ENCODE measurements around the gene ZNF555.

ZNF555 gene

GRCh38 chr19:2837430-2837829 is 3.8 kb upstream of the ZNF555 start:
- Mint-ChIP-seq H3K27ac (no peak overlapping the region), H3K9me3 (peaks cover 22% of the 10 kb centered on the region), H3K27me3 (no peaks in the 10 kb centered on the region), H3K4me3 (no peak overlapping the region), H3K4me1 (peaks cover 11% of the 10 kb centered on the region), H3K36me3 (peaks cover 42% of the 10 kb centered on the region)
- ATAC-seq: no peak

DNA sequence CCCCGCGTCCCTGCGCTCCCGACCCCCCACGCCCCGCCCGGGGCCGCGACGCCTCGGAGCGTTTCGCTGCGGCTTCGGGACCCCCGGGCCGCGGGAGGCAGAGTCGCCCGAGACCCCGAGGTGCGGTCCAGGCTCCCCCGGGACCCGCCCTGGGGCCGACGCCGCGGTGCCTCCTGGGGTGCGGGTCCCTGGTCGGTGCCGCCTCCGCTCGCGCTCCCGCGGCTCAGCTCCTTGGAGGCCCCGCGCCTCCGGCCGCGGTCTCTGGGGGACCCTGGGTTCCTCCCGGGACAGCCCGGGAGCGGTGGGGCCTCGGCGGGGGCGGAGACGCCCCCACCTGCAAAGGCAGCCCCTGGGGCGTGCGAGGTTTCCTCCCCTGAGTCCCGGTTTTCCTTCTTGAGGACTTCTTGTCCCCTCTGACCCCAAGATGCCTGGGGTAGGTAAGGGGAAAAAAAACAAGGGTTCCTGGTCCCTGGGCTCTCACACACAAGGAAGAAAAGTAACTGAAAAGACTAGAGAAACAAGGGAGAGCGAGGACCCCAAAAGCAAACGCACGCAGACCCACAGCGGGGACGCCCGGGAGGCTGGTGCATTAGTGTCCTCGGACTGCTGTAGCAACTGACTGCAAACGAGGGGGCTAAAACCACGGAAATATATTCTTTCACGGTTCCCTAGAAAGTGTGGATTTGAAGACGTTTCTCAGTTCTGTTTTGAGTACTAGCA is 740 bp downstream of the ZNF555 start:
- Mint-ChIP-seq H3K27ac (peak overlapping the region; percentile 98), H3K36me3 (peaks cover 24% of the 10 kb centered on the region), H3K27me3 (no peaks in the 10 kb centered on the region), H3K4me1 (peaks cover 20% of the 10 kb centered on the region), H3K4me3 (peak overlapping the region; percentile 79), H3K9me3 (peaks cover 3% of the 10 kb centered on the region)
- peak; percentile 42 for ATAC-seq

GRCh38 chr19:2845107-2845506 is 3.8 kb downstream of the ZNF555 start:
- Mint-ChIP-seq H3K4me1 (peaks cover 20% of the 10 kb centered on the region), H3K27ac (no peak overlapping the region), H3K9me3 (peaks cover 4% of the 10 kb centered on the region), H3K36me3 (peaks cover 33% of the 10 kb centered on the region), H3K4me3 (no peak overlapping the region), H3K27me3 (no peaks in the 10 kb centered on the region)
- no peak for ATAC-seq

DNA sequence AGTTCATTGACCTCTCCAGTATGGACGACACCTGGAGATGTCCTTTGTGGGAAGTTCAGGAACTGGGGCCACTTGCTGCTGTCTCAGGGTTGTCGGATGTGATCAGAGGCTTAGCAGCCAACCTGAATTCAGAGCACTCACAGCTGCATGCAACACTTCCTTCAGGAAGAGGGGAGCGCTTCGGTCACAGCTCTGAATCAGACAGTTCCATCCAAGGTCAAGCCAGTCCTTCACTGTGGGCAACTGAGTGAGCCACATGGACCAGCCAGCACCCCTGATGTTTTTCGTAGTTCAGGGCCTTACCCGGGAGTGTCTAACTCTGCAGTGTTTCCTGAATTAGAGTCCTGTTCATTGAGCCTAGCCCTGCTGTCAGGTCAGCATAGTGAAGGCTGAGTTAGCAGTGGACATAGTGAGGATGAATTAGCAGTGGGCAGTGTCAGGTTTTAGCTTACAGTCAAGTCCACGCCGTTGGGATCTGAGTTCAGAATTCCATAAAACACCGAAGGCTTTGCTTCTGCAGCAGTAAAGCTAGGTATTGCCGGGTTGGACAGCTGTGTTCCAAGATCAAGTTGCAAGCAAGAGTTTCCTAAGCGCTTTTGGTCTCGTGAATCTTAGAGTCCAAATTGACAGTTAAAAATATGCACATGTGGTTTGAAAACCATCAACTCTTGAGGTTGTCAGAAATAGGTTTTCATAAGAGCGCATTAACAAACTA is 5.1 kb downstream of the ZNF555 start:
- H3K36me3 Mint-ChIP-seq: peaks cover 45% of the 10 kb centered on the region
- no peak for ATAC-seq
- H3K27ac Mint-ChIP-seq: no peak overlapping the region
- H3K27me3 Mint-ChIP-seq: no peaks in the 10 kb centered on the region
- H3K4me3 Mint-ChIP-seq: no peak overlapping the region
- peaks cover 15% of the 10 kb centered on the region for H3K4me1 Mint-ChIP-seq
- H3K9me3 Mint-ChIP-seq: peaks cover 9% of the 10 kb centered on the region

DNA sequence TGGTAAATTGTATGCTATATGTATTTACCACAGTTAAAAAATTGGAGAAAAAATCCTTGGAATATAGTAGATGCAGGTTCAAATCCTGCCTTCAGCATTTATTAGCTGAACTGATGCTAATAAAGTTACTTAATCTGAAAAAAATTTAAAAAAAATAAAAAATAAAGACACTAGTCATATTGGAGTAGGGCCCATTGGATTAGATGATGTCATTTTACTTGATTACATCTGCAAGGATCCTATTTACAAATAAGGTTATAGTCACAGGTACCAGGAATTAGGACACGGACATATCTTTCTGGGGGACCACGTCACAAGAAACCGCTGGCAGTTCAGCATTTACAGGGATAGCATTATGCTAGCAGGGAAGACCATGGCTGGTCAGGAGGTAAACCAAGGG is 6.2 kb downstream of the ZNF555 start:
- Mint-ChIP-seq H3K27ac (no peak overlapping the region), H3K36me3 (peaks cover 57% of the 10 kb centered on the region), H3K9me3 (peaks cover 13% of the 10 kb centered on the region), H3K4me1 (peaks cover 8% of the 10 kb centered on the region), H3K4me3 (no peak overlapping the region), H3K27me3 (no peaks in the 10 kb centered on the region)
- no peak for ATAC-seq

GRCh38 chr19:2848616-2849015 is 7.3 kb downstream of the ZNF555 start:
- Mint-ChIP-seq H3K4me3 (no peak overlapping the region), H3K9me3 (peaks cover 17% of the 10 kb centered on the region), H3K27me3 (no peaks in the 10 kb centered on the region), H3K27ac (no peak overlapping the region), H3K4me1 (no peaks in the 10 kb centered on the region), H3K36me3 (peaks cover 68% of the 10 kb centered on the region)
- ATAC-seq: no peak

- ATAC-seq: no peak
- Mint-ChIP-seq H3K27ac (no peak overlapping the region), H3K27me3 (no peaks in the 10 kb centered on the region), H3K9me3 (peaks cover 24% of the 10 kb centered on the region), H3K4me1 (no peaks in the 10 kb centered on the region), H3K36me3 (peaks cover 76% of the 10 kb centered on the region), H3K4me3 (no peak overlapping the region)
These were observed 9.1 kb downstream of the ZNF555 start for GRCh38 chr19:2850256-2850925.

- no peaks in the 10 kb centered on the region for H3K27me3 Mint-ChIP-seq
- peaks cover 26% of the 10 kb centered on the region for H3K9me3 Mint-ChIP-seq
- H3K4me3 Mint-ChIP-seq: no peak overlapping the region
- H3K27ac Mint-ChIP-seq: no peak overlapping the region
- peaks cover 60% of the 10 kb centered on the region for H3K36me3 Mint-ChIP-seq
- peaks cover 11% of the 10 kb centered on the region for H3K4me1 Mint-ChIP-seq
- ATAC-seq: no peak
These were observed 11.3 kb downstream of the ZNF555 start for GRCh38 chr19:2852598-2852997.

- no peak overlapping the region for H3K4me3 Mint-ChIP-seq
- no peak overlapping the region for H3K27ac Mint-ChIP-seq
- H3K4me1 Mint-ChIP-seq: peaks cover 11% of the 10 kb centered on the region
- peaks cover 60% of the 10 kb centered on the region for H3K36me3 Mint-ChIP-seq
- no peaks in the 10 kb centered on the region for H3K27me3 Mint-ChIP-seq
- peaks cover 26% of the 10 kb centered on the region for H3K9me3 Mint-ChIP-seq
- ATAC-seq: no peak
These were observed 11.8 kb downstream of the ZNF555 start for GRCh38 chr19:2853015-2853606.

- H3K4me3 Mint-ChIP-seq: no peak overlapping the region
- peaks cover 11% of the 10 kb centered on the region for H3K4me1 Mint-ChIP-seq
- peaks cover 29% of the 10 kb centered on the region for H3K9me3 Mint-ChIP-seq
- ATAC-seq: no peak
- no peaks in the 10 kb centered on the region for H3K27me3 Mint-ChIP-seq
- no peak overlapping the region for H3K27ac Mint-ChIP-seq
- peaks cover 62% of the 10 kb centered on the region for H3K36me3 Mint-ChIP-seq
These were observed 13.6 kb downstream of the ZNF555 start for GRCh38 chr19:2854849-2855248.

DNA sequence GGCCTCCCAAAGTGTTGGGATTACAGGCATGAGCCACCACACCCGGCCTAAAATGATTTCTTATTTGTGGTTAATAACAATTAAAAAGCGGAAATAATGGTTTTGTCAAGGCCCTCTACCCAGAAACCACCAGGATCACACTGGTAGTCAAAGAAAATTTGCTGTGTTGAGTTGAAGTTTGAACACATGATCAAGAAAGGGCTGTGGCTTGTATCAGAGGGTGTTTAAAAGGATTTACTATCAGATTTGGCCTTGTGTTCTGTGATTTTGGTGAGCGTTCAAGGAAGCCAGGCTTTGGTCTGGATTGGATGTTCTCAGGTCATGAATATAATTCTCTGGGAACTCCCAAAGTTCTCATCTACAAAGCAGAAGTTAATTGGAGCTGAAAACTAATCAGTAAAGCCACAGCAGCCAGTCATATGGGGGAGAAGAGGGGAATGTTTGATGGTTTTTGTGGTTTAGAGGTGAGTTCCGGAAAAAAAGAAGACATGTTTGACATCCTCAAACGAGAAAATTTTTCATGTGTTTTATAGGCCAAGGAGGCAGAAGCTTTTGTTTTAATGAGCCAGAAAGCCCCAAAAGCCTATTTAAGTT is 15.3 kb downstream of the ZNF555 start:
- no peaks in the 10 kb centered on the region for H3K27me3 Mint-ChIP-seq
- H3K36me3 Mint-ChIP-seq: peaks cover 45% of the 10 kb centered on the region
- H3K4me3 Mint-ChIP-seq: no peak overlapping the region
- H3K4me1 Mint-ChIP-seq: peaks cover 11% of the 10 kb centered on the region
- H3K9me3 Mint-ChIP-seq: peaks cover 23% of the 10 kb centered on the region
- H3K27ac Mint-ChIP-seq: no peak overlapping the region
- ATAC-seq: peak; percentile 50

- peaks cover 22% of the 10 kb centered on the region for H3K36me3 Mint-ChIP-seq
- peaks cover 4% of the 10 kb centered on the region for H3K27me3 Mint-ChIP-seq
- peaks cover 12% of the 10 kb centered on the region for H3K9me3 Mint-ChIP-seq
- H3K4me3 Mint-ChIP-seq: no peak overlapping the region
- H3K4me1 Mint-ChIP-seq: peaks cover 11% of the 10 kb centered on the region
- H3K27ac Mint-ChIP-seq: no peak overlapping the region
- no peak for ATAC-seq
These were observed 17.6 kb downstream of the ZNF555 start for GRCh38 chr19:2858864-2859263.

GRCh38 chr19:2863816-2864215 is 22.5 kb downstream of the ZNF555 start:
- peaks cover 30% of the 10 kb centered on the region for H3K27me3 Mint-ChIP-seq
- H3K4me1 Mint-ChIP-seq: no peaks in the 10 kb centered on the region
- H3K4me3 Mint-ChIP-seq: no peak overlapping the region
- no peak overlapping the region for H3K27ac Mint-ChIP-seq
- ATAC-seq: no peak
- H3K9me3 Mint-ChIP-seq: peaks cover 3% of the 10 kb centered on the region
- no peaks in the 10 kb centered on the region for H3K36me3 Mint-ChIP-seq

GRCh38 chr19:2865334-2866100 is 24.2 kb downstream of the ZNF555 start:
- no peak for ATAC-seq
- Mint-ChIP-seq H3K9me3 (peaks cover 3% of the 10 kb centered on the region), H3K4me1 (no peaks in the 10 kb centered on the region), H3K27me3 (peaks cover 30% of the 10 kb centered on the region), H3K27ac (no peak overlapping the region), H3K36me3 (no peaks in the 10 kb centered on the region), H3K4me3 (no peak overlapping the region)

Data from stimulated activated memory B cell treated with anti-CD40 and anti-IgM and Interleukin-4, amounts not matched to agents 10 μg/mL and 1 μg/mL and 100 μg/mL, for 72 hours (primary cell).